HG03575 (cell line): ENCODE measurements around the gene RPS6KA2.
"Not testable (repeated sequence)": the region's sequence is repeated elsewhere in the genome, so short reads cannot be mapped to it uniquely, and the experiment has no call there.

Experiments used
- ATAC-seq: cut with Tn5 transposase; IDR thresholded peaks from one replicate; pipeline ENCODE4 v1.9.1; 2021; ENCODE audit not compliant: unreplicated experiment, insufficient number of reproducible peaks, low FRiP score; ENCODE audit errors: extremely low read depth

RPS6KA2 gene

DNA sequence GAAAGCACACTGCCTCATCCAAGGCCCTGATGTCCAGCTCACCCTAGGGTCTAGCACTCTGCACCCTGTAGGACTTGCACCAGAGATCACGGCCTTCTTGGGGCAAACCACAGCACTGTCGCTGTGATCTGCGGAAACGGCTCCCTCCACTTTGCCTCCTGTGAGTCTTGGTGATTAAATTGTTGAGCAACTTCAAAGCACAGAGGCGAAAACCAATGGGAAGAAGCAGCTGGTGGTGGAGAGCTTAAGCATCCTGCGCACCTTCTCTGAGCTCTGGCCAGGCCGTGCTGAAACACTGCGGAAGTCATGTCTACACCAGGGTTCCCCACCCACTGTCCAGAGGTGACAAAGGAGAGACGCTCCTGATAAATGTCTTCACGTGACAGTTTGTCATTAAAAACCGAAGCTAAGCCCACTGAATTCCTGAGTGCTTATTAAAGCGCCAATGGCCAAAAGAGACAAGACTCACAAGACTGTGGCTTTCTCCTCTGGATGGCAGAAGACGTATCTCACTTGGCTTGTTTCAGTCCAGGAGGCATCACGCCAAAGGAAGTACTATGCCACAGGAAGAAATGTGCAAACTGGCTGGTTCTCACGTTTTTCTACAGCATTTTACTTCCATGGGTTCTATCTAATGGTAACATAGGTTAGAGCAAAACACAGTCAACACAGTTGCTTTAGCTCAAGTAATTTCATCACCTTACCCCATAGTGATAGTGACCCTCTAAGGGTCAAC is 43.7 kb downstream of the RPS6KA2 start:
- ATAC-seq, result no peak

DNA sequence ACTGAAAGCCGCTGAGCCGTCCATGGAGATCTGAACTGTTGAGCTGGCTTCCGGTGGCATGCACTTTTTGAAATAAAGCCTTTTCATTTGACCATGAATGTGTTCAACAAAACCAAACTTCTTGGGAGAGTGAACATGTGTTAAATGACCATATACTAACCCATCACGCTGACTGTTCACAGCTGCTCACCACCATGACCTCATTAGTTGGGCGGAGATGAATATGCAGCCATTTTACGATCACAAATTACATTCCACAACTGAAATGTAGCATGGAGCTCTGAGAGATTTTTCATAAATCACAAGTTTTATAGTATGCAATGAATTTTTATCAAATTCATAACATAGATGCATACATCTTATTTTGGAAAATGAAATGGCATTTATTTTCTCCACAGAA is 44.8 kb downstream of the RPS6KA2 start:
- ATAC-seq, result no peak

DNA sequence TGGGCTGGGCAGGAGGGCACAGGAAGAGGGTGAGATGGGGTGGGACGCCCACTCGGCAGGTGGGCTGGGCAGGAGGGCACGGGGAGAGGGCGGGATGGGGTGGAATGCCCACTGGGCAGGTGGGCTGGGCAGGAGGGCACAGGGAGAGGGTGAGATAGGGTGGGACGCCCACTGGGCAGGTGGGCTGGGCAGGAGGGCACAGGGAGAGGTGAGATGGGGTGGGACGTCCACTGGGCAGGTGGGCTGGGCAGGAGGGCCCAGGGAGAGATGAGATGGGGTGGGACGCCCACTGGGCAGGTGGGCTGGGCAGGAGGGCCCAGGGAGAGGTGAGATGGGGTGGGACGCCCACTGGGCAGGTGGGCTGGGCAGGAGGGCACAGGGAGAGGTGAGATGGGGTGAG is 45.2 kb downstream of the RPS6KA2 start:
- not testable (repeated sequence) for ATAC-seq

DNA sequence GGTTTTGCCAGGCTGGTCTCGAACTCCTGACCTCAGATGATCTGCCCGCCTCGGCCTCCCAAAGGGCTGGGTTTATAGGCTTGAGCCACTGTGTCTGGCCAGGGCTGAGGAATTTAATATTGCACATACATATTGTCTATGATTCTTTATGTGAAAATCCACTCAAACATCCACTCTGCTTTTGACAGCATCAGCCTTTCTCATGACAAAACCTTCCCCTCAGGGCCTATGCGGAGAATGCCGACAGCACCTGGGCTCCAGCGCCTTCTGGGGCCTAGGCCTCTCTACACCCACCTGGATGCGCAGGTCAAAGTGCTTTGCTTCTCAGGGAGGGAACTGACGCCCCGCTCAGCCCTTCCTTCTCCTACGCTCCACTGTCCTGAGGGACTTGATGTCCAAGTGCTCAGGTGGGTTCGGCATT is 46.0 kb downstream of the RPS6KA2 start:
- ATAC-seq, result no peak

DNA sequence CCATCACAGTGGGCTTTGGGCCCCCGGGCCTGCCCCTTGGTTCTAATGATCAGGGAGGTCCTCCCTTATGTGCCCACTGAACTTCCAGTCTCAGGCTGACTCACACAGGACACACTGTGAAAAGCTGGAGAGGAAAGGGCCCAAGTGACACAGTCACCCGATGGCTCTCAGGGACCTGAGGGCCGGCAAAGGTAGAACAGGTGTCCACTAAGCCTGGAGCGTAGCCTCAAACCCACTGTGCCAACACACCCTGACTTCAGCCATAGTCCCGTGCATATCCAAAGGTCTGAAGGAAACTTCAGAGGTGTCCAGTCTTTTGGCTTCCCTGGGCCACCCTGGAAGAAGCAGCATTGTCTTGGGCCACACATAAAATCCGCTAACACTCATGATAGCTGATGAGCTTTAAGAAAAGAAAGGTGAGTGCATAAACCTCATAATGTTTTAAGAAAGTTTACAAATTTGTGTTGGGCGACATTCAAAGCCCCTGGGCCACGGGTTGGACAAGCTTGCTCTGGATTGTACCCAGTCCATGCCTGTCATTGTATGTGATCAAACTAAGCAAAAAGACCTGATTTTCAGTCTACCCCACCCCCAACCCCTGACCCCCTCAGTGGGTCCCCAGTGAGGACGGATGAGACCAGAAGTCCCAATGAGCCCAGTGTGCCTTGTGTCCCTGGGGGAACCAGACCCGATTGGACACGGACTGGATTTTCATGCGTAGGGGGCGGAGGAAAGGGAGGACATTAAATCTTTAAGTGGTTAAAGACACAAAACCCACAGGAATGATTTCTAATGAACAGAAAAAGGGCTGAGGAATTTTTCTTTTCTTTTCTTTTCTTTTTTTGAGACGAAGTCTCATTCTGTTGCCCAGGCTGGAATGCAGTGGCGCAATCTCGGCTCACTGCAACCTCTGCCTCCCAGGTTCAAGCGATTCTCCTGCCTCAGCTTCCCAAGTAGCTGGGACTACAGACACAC is 46.7 kb downstream of the RPS6KA2 start:
- ATAC-seq, result no peak

DNA sequence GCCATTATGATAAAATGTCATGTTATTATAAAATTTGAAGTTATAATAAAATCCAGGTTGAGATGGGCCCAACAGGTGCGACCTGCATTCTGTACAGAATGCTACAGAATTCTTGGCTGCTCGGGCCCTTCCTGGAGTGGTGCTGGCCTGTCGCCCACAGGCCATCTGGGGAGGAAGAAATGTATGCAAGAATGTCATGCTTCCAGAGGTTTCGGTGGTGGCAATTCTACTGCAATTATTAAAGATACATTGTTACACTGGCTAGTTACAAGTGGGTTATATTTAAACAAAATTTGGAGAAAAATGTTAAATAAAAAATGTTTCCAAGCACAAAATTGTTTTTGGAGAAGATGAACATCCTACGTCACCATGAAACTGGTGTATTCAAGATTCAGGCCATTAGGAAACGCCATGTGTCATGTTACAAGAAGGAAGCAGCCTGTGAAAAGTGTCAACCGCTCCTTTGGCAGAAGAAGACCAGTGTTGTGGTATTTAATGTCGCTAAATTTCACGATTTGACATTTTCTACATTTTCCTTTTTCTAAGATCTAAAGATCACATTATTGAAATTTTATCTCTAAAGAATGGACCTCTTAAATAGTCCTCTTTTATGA is 47.7 kb downstream of the RPS6KA2 start:
- no peak for ATAC-seq

DNA sequence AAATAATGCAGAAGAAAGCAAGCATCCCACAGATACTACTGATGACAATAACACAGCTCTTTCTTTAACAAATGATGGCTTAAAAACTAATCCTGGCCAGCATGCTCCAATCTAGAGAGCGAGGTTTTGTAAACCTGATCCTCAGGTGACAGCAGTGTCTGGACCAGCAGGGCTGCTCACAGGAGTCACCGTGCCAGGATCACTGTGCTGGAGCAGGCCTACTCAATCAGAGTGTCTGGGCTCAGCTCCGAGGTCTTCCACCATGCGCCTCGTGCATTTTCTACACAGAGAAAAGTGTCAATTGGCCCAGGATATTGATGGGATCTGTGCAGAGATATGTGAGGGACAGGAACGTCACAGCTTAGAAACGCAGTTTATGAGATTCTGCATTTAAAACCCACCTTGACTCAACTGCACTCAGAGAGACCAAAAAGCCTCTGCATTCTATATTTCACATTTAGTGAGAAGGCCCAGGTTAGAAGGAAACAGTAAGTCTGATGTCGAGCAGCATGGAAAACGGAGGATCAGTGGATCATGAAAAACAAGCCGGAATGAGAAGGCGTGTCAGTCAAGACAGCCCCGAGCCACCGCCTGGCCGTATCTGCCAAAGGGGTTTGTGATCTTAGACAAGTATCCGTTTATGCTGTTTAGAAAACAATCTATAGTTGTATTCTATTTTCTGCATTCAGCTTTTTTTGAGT is 48.4 kb downstream of the RPS6KA2 start:
- no peak for ATAC-seq

DNA sequence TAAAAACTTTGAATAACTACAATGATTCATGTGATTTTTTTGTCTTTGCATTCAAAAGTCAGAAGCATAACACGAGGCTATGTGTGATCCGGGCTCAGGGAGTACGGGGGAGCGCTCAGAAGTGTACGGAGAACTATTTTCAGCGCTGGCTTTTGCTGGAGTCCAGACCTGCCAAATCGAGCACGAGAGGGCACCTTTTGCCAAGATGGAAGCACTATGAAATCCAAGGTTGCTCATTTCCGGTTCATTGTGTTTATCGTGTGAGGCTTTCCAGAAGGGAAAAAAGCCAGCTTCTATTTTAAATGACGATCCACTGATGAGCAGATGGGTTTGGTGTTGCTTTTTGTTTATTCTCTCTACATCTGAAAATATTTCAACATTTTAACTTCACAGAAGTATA is 51.8 kb downstream of the RPS6KA2 start:
- no peak for ATAC-seq

DNA sequence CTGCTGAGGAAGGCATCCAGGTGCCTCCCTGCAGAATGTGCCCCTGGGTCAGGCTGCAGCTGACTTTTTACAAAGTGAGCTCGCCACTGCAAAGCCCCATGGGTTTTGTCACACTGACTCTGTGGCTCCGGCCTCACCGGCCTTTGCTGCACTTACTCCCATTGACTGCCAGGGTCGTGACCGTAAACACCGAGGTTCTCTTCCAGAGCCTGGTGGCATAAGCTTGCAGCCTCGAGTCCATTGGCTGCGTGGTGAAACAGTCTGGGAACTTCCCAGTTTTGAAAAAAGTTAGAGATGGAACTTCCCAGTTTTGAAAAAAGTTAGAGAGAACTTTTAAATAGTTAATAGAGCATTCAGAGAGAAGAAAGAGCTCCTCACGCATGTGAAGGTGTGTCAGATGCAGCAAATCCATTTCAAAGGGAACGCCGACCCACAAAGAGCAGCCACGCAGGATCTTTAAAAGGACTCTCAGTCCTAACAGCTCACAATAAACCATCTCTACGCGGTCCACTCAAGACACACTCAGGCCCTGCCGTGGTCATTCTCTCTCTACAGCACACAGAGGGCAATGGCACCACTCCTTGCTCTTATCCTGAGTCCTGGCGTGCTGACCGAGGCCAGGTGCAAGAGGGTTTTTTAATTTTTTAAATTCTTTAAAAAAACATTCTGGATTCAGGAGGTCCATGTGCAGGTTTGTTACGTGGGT is 53.4 kb downstream of the RPS6KA2 start:
- ATAC-seq, result no peak

DNA sequence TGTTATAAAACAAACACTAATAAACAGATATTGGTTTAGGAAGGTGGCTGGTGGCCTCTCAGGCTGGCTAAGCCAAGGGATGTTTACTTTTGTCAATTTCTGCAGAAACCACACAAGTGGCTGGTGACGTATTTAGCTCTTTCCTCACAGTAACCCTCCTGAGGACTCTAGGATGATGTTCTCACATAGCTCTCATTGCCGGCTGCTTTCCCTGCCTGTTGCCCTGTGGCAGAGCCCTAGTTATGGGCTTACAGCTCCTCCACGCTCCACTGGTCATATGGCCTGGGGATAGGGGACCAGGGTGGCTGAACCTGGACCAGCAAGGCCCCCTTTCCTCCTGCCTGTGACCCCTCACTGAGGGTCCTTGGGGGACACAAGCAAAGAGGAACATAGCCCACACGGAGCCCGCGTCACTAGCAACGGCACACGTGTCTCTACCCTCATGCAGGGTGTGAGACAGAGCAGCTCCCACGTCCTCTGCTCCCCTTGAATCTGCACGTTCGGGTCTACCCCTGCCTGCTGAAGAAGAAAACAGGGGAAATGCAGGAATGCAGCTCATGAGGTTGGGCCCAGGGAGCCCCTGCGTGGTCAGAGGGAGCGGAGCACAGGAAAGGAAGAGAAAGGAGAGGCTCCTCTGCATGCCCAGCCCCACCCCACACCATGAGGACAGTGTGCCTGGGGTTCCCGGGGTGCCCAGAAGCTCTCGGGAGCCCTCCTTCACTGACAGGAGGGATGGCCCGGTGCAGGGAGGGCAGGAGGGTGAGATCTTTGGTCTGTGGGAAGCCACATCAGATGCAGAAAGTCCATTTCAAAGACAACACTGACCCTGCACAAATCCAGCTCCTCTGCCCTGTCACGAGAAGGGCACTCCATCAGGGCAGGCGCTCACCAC is 54.4 kb downstream of the RPS6KA2 start:
- ATAC-seq, result no peak

DNA sequence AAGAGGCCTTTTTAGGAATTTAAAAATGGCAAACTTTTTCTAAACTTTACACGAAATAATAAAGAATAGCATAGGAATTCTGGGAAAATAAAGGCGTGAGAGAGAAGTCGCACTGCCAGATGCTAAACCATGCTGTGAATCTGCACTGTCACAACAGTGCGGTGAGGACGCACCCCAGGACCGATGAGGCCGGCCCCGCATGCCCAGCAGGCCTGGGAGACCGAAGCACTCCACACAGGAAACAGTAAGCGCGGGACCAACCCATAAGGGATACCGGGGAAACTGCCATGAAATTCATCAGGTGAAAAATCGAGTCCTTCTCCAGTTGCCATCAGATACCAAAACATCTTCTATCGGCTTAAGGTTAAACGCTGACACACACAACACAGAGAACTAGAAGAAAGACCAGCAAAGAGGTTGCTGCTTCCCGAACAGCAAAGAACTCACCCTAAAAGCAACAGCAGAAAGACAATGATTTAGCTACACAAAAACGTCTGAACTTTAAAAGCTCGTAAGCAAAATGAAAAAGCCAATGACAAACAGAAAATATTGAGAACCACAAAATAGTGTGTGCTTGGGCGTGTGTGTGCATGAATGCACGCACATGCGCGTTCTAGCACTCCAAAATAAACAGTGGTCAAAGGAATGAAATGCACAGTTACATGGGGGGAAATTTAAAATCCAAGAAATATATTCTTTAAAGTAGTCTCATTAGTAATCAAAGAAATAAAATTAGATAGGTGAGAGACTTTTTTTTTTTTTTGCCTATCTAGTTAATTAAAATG is 55.9 kb downstream of the RPS6KA2 start:
- ATAC-seq, result no peak

DNA sequence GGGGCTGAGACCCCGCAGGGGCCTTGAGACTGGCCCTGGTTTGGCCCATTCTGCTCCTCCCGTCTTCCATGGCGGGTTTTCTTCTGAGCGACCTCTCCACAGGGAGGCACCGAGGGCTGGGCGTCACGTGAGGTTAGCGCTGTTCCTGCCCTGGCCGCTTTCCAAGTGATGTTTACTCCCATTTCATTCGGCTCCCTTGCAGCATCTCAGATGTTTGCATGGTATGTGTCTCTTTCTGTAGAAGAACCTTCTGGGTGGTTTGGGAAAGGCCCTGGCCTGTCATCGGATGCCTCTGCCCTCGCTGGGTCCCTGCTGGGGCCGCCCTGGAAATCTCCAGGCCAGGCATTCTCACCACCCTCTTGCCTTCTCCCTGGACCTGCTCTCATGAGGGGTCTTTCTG is 57.8 kb downstream of the RPS6KA2 start:
- no peak for ATAC-seq

DNA sequence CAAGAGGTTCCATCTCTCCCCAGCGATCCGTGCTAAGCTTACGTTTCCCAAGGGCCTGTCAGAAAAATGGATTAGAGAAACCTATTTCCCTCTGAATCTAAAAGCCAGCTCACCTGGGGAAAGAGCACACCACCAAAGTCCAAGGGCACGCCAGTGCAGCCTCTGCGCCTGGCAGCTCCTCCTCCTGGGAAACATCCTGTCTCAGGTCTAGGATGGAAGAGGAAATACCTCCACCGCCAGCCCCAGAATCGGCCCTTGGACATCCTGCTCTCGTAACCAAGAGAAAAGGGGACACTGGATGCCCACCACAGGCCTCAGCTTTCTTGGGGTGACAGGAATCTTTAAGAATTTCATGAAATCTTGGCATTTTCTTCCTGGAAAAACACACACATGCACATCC is 59.2 kb downstream of the RPS6KA2 start:
- no peak for ATAC-seq

DNA sequence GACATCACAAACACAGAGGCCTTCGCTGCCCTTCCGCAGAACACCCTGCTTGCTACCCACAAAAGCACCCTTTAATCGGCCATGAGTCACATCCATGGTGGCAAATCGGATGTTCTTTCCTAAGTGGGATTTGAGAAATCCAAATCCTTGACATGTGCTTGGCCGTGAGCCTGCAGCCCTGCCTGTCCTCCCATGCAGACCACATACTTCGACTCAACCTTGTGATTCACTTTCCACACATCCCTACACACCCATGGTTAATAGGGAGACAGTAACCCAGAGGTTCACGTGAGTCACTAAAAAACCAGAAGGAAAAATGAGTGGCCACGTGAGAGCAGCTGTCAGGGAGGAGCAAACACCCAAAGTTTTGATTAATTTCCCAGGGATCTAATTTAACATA is 59.9 kb downstream of the RPS6KA2 start:
- no peak for ATAC-seq

DNA sequence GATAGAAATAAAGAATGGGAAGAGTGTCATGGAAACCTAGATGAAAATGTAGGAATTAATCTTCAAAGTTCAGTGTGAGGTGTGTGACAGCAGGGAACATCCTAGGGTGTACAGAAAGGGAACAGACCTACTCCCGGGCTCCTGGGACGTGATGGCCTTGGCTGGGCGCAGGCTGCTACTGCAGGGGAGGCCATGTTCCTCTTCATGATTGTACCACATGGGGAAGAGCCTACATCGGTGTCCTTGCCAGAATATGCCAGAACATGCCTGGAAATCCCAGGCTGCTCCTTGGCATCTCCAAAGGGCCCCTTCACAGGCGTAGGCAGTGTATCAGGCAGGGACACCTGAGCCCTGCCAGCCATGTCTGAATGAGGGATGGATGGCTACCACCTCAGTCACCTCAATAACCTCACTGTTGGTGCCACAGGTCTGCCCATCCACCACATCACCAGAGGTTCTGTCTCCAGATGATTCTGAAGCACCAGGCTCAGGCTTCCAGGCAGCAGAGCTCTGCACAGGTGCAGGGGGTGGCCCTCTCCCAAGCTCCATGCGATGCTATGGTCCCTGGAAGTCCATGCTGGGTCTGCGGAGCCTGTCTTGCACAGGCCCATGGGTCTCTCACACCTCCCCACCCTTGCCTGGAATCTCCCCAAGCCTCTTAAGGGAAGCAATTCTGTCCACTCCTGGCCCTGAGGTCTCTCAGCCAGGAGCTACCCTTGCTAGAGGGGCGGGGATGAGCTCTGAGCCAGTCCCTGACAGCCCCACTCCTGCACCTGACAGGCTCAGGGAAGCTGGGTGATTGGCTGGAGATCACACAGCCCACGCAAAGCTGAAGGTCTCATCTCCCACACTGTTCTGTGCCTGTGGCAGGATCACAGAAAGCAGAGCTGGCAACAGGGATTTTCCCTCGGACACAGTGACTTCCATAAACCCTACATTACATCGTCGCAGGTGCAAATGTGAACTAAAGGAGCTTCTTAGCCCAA is 60.7 kb downstream of the RPS6KA2 start:
- ATAC-seq, result no peak
